SU-DHL-6 (cell line): ENCODE results near the gene LRP11.

Experiments
- EZH2phosphoT487 ChIP-seq: fragments of 200-600 bp; sonication (generic), shearing (Covaris generic); conservative IDR thresholded peaks from 2 replicates; pipeline ENCODE4 v1.6.1; 2018; ENCODE audit warnings: mild to moderate bottlenecking, antibody characterized with exemption, low read length, moderate library complexity, mixed read lengths
- TF ChIP-seq, protein P1 (sequence below): fragments of 200-600 bp; sonication (generic); IDR thresholded peaks from one replicate; pipeline ENCODE4 v1.5.1; 2017; ENCODE audit warnings: antibody characterized with exemption, mild to moderate bottlenecking, low read length, moderate library complexity; ENCODE audit not compliant: insufficient read depth, poor library complexity, severe bottlenecking

DNA sequence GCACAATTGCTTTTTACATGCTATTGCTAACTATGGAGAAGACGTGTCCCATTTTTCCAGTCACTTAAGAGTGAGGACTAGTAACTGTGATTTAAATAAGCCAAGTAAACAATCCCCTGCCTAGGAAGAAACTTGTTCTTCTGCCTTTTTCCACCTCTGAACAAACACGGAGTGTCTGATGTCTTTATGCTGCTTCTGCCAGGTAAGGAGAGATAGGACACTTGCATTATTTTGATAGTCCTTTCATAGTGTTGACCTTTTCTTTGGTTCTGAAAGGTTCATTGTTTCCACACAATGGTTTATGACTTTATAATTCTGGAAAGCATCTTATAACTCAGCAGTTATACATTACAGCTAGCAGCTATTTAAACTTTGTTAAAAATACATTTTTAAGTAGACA, 8.4 kb downstream of the LRP11 start:
- TF ChIP-seq, protein P1, sequence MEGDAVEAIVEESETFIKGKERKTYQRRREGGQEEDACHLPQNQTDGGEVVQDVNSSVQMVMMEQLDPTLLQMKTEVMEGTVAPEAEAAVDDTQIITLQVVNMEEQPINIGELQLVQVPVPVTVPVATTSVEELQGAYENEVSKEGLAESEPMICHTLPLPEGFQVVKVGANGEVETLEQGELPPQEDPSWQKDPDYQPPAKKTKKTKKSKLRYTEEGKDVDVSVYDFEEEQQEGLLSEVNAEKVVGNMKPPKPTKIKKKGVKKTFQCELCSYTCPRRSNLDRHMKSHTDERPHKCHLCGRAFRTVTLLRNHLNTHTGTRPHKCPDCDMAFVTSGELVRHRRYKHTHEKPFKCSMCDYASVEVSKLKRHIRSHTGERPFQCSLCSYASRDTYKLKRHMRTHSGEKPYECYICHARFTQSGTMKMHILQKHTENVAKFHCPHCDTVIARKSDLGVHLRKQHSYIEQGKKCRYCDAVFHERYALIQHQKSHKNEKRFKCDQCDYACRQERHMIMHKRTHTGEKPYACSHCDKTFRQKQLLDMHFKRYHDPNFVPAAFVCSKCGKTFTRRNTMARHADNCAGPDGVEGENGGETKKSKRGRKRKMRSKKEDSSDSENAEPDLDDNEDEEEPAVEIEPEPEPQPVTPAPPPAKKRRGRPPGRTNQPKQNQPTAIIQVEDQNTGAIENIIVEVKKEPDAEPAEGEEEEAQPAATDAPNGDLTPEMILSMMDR, result no peak
- no peak for TF ChIP-seq EZH2phosphoT487
